ENCODE measurements around the gene TTPAL.
"Not testable (repeated sequence)": the region's sequence is repeated elsewhere in the genome, so short reads cannot be mapped to it uniquely, and the experiment has no call there.

The TTPAL gene

DNA sequence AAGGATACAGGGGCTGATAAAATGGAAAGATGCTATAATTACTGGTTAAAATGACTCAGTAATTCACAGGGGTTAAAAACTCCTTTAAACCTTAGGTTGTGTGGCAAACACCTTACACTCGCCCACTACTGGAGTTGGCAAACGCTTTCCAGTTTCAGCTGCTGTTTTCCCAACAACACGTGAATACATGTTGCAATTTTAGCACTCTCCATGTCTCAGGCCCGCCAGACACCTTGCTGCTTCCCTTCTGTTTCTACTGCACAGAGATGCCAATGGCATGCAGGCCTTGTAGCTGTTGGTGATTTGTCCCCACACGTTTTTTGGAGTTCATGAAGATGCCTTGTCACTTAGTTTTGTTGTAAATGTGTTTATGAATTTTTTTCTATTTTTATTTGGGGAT is 5.3 kb upstream of the TTPAL start:
- DNase-seq: no peak

DNA sequence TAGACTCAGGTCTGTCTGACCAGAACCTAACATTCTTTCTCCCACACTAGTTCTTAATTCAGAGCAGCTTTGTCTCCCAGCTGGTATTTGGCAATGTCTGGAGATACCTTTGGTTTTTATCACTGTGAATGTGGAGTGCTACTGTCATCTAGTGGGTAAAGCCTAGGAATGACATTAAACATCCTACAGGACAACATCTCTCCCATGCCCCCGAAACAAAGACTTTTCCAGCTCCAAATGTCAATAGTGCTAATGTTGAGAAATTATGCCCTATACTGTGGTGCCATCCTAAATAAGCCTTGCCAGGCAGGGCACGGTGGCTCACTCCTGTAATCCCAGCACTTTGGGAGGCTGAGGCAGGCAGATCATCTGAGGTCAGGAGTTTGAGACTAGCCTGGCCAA is 4.2 kb upstream of the TTPAL start:
- DNase-seq: no peak

DNA sequence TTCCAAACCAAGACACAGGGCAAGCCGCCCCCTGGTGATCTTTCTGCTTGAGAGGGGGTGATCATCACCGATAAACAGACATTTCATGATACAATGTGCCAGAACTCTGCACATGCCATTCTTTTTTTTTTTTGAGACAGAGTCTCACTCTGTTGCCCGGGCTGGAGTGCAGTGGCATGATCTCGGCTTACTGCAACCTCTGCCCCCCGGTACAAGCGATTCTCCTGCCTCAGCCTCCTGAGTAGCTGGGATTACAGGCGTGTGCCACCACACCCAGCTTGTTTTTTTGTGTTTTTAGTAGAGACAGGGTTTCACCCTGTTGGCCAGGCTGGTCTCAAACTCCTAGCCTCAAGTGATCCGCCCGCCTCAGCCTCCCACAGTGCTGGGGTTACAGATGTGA is 3.4 kb upstream of the TTPAL start:
- DNase-seq: not testable (repeated sequence)

DNA sequence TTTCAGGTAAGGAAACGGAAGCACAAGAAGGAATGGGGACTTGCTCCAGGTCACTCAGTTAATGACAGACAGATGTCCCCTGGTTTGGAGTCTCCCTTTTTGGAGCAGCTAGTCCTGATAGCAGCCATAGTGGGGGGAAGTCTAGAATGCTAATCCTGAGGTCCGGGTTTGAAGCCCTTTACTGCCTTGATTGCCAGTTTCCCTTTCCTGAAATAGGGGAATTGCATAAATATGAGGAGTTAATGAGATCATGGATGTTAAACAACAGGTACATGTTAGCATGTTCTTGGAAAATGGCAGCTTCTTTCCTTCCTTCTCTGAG is 341 bp upstream of the TTPAL start:
- DNase-seq: no peak

DNA sequence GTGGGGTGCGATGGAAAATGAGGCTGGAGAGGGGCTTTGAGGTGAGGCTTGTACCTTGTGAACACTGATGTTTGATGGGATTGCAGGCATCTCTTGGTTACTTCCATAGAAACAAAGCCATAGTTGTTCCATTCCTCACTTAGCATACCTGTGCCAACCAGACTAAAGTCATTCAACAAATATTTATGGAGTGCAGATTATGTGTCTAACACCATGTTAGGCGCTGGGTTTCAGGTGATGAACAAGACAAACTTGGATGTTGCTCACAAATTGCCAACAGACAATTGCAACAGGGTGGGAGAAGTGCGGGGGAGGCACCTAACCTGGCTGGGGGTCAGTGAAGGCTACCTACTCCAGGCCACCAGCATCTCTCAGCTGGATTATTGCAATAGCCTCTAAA is 1.5 kb downstream of the TTPAL start:
- no peak for DNase-seq

DNA sequence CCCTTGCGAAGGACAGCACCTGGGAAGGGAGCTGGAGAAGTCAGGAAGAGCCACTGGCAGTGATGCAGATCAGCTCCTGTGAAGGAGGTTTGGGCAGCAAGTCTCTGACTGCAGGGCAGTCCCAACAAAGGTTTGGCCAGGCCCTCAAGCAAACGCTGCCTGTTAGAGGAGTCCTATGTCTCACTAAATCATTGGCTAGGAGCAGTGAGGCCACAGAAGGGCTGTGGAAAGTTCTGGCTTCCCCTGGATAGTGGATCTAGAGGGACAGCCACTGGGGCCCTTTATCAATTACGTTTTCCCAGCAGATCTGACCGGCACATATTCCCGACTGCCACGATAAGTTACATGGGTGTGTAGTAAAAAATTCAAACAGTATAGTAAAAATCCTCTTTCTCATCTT is 2.5 kb downstream of the TTPAL start:
- DNase-seq: no peak

DNA sequence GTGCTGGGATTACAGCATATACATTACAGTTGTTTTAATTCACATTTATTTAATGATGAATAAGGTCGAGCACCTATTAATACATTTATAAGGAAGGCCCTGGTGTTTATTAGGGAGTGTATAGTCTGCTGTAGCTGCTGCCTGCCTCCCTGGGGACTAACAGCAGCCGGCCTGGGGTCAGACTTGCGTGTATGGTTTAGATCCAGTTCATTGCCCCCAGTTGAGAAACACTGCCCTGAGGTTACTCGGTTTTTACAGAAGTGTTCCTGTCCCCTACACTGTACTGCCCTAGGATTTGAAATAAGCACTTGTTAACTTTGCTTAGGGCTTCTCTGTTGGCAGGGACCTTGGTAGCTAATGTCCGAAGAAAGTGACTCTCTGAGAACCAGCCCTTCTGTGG is 4.0 kb downstream of the TTPAL start:
- DNase-seq: no peak

DNA sequence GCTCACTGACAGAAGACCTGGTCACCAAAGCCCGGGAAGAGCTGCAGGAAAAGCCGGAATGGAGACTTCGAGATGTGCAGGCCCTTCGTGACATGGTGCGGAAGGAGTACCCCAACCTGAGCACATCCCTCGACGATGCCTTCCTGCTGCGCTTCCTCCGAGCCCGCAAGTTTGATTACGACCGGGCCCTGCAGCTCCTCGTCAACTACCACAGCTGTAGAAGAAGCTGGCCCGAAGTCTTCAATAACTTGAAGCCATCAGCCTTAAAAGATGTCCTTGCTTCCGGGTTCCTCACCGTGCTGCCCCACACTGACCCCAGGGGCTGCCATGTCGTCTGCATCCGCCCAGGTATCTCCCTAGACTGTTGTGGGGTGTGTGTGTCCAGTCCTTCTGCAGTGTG is 4.4 kb downstream of the TTPAL start:
- no peak for DNase-seq

DNA sequence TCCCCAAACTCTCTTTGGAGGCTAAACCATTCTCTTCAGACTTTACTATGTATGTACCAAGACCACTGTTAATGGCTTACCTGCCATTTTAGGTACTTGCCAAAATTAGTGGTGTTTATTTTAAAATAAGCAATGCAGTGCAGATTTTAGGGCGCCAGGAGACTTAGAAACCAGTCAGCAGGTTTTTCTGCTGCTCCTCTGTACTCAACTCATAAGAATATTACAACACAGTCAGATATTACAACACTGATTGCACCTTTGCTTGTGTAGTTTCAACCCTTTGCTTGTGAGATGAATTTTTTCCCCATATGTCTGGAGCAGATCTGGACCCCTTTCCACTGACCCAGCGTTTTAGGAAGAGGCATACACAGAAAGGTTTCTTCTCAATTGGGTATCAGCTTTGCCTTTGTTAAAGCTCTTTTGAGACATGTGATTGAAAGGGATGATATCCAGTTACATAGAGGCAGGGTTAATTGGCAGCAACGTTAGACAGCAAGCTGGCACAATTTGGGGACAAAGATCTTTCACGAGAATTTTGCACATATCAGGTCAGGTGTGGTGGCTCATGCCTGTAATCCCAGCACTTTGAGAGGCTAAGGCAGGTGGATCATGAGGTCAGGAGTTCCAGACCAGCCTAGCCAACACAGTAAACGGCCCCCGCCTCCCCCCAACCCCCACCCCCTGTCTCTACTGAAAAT is 6.2 kb downstream of the TTPAL start:
- DNase-seq: no peak

DNA sequence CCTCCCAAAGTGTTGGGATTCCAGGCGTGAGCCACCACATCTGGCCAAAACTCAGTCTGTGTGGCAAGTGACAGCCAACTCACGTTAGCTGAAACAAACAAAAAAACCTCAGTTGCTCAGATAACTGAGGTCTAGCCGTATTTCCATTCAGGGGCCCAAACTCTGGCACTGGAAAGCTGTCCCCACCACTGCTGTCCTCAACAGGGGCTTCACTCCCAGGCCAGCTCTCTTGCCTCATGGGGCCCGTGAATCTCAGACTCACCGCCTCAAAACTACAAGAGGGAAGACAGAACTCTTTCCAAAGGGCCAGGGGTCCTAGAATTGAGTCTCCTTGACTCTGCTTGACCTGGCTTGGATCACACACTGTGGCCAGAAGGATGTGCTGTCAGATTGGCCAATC is 7.4 kb downstream of the TTPAL start:
- no peak for DNase-seq

DNA sequence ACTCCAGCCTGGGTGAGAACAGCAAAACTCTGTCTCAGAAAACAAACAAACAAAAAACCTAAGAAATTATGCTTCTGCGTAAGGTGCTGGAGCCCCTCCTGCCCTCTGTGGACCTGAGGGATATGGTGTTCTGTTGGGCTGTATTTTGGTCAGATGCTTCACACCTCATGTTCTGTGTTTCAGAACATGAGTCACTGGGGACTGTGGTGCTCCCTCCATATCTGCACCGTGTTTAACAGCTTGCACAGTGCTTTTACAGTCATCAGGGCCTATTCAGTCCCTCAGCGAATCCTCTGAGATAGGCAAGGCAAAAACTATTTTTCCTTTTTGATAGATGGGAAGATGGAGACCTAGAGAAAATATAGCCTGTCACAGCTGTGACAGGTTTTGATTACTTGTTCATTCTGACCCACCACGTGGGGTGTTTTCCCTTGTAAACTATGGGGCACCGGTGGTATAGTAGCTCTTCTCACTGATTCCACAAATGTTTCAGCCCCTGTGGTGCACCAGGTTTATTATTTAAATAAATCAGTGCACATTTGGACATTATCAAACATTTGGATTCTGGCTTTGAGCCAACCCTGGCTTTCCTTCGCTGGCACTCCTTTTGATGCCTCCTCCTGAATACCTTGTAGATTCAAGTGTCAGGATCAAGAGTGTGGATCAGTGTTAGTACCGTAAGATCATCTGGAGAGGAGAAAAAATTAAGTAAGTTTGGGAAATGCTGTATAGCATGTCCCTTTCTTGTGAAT is 9.6 kb downstream of the TTPAL start:
- DNase-seq: no peak

DNA sequence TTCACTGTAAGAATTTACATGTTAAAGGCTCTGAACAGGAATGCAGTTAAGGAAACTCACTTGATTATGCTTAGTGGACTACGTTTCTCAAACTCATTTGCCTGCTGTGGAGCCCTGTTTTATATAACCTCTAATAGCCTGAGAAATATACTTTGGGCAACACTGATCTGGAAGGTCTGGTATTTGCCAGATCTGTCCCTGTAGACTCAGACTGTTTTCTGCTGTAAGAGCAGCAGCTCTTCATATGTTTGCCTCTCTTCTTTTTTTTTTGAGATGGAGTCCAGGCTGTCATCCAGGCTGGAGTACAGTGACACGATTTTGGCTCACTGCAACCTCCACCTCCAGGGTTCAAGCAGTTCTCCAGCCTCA is 10.1 kb downstream of the TTPAL start:
- DNase-seq: no peak

DNA sequence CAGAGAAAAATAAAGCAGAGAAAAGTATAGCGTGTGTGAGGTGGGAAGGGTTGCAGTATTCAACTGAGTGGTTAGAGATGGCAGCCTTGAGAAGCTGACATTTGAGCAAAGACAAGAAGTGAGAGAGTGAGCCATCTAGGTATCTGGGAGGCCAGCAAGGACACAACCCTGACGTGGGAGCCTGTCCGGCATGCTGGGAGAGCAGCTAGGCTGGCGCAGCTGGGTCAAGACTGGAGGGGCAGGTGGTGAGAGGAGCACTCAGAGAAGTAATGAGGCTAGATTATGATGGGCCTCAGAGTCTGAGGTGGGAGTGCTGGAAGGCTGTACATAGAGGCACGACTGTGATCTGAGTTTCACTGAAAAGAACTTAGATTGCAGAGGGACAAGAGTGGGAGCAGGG is 12.9 kb downstream of the TTPAL start:
- no peak for DNase-seq

DNA sequence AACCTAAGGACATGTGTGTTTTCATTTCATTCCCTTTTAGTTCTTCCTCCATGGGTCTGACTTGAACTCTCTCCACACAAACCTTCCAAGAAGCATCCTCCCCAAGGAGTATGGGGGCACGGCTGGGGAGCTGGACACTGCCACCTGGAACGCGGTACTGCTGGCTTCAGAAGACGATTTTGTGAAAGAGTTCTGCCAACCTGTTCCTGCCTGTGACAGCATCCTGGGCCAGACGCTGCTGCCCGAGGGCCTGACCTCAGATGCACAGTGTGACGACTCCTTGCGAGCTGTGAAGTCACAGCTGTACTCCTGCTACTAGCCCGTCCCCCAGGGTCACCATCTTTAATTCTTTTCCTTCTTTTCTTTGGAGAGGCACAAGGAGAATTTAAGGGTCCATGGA is 13.5 kb downstream of the TTPAL start:
- no peak for DNase-seq

DNA sequence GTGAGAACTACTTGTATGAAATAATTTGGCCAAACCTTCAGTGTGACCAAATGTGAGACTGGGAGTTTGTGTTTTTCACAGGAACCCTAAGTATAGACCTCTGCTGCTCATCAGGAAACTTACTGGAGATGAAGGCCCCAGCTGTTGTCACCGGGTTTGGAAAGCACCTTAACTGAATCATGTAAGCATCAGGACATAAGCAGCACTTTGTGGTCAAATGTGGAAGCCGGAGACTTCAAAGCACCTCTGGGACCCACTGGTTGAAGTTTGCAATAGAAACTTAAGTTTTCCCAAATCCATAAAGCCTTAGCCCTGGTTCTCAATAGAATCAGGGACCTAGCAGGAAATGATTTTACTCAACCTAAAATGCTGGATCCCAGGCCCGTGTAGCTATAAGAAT is 14.3 kb downstream of the TTPAL start:
- no peak for DNase-seq

DNA sequence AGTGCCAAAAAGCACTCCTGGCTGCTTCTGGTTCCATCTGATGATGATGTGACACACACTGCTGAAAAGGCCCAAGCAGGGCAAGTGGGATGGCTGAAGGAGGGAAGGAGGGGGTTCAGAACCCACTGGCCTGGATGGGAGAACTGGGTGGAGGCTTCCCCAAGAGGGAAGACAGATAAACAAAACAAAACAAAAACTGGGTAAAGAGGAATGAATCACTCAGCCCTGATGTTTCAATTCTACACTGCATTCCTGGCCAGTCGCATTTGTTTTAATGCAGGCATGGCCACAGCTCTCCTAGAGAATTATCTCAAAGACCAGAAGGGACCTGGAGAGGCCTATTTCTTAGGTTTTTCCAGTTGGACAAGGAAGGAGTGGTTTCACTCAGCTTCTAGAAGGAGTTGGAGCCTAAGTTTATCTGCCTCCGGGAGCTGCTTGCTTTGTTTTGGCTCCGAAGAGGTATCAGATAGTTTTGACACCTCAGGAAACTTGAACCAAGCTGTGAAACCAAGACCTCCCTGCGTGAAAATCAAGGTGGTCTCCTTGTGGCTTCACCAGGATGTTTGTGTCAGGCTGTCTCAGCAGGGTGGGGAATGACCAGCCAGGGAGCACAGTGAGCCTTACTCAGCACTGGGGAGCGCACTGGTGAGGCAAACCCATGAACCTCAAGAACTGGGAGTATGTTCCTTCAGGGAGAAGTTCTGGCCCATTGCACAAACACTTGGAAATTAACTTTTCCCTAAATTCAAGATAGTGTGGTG is 16.1 kb downstream of the TTPAL start:
- no peak for DNase-seq

DNA sequence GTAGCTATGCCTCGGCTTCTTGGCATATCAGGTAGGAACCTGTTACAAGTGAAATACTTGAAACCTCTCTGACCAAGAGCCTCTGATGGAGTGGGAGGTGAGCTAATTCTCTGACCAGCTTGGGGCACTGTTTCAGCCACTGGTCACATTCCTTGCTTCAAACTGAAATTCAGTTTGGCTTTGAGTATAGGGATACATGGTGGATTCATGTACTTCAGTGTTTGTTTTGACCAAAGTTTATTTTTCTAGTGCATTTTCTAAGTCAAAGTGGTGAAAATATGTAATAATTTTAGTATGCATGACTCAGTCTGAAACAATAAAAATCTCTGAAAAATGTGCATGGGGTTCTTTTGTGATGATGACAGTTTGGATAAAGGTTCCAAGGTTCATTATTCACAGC is 18.6 kb downstream of the TTPAL start:
- DNase-seq: no peak

DNA sequence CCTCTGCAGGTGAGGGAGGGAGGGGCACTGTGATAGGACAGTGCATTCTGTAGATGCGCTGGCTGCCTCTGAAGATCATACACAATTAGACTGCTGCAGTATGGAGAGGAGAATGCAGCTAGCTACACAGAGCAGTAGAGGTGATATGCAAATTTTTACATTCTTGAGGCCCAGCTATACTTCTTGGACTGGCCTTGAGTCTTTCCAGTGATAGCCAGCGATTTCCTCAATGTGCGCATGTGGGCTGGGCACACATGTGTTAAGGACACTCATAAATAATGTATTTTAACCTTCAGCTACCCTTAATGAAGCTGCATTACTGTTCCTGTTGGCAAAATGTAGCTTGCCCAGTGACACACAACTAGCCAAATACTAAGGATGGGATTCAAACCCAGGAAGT is 19.0 kb downstream of the TTPAL start:
- no peak for DNase-seq

DNA sequence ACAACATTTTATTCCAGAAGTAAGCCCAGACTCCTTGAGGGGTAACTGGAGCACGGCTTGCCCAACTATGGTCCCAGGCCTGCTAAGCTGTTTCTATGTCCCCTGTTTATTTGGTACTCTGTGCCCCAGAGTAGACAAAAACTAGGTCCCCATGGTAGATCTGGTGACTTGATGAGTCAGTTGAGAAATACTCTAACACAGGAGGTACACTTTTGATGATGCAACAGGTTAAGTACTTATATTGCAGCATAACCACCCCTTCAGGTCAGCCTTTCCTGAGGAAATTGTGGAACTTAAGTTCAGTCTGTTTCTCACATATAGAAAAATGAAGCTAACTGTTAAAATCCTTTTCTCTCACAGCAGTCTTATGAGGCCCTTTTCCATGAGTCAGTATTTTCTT is 19.6 kb downstream of the TTPAL start:
- DNase-seq: no peak

DNA sequence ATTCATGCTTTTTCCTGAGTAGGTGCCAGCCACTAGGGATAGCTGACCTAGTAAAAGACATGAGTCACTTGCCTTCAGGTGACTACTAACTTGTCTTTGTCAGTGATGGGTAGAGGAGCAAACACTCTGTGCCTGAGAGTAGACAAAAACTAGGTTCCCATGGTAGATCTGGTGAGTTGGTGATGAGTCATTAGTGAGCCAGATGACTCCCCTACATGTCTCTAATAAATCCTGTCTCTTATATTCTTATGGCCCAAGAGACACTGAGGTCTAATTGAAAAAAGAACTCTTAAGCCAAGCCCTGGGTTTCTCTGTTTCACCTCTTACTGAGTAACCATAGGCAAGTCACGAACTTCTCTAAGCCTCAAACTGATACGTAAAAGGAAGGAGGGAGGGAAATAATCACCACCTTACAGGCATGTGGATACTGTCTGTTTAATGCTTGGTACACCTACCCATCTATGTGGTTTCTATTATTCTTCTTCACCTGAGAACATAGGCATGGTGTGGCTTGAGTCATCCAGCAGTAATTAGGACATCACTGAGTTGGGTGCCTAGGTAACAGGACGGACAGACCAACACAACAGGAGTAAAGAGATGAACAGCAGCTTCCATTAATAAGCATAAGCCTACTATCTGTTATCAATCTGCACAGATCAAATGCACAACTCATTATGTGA is 20.3 kb downstream of the TTPAL start:
- no peak for DNase-seq

DNA sequence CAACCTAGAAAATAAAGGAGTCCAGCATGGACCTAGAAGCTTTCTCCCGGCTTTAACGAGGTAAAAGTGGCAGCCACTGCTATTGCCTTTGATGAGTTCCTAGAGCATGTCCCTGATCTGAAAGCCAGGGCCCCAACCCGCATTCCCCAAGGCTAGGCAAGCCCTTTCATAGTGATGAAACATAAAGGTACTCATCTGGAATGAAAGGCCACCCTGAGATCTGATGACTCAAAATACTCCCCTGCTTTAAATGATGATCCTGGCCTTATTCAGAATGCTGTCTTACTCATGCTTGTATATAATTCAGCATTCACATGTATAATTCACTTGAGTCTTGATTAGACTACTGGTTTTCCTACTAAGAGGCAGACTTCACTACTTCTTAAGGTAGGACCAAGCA is 21.3 kb downstream of the TTPAL start:
- DNase-seq: no peak

DNA sequence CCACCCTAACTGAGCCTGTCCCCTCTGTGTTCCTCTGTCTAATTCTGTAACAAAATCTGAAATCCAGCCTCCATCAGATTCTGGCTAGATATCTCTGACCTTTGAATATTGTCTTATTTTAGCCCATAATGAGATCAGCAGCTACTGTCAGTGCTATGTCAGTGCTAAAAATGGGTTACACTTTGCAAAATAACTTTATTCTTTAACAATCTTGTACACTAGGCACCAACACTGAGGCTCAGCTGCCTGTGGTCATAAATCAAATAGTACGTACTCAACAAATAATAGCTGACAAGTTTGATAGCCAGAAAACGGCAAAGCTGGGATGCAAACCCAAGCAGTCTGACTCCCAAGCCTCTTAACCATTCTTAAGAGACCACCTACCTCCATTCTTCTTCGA is 22.1 kb downstream of the TTPAL start:
- no peak for DNase-seq

DNA sequence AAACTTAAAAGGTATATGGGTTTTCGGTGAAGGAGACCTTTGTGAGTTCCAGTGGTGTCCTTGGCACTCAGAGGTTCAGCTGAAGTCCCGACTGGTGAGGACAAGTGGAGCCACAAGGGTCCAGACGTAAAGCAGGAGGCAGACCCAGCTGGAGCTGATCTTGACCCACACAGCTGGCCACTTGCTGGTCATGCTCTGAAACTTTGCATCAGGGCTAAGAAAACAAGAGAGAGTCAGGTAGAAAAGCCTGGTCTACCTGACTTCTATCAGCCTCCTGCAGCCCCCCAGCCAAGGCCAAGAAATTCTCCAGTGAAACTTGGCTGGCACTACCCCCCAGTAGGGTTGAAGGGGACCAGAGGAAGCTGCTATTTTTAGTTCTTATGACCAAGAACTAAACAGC is 24.5 kb downstream of the TTPAL start:
- no peak for DNase-seq

DNA sequence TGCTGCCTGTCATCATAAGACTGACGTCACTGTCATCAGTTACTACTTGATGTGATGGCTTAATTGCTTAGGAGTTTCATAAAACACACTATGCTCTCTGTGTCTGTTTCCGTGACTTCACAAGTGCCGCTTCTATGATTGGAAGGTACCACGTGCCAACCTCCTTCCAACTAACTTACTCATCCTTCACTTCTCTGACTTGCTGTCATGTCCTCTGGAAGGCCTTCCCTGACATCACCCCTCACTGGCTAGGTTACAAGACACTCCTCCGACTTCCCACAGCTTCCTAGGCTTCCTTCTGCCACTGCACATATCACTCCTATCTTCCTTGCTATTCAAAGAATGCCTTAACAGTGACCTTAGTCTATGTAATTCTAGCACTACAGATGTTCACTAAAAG is 25.8 kb downstream of the TTPAL start:
- no peak for DNase-seq
